PC-9 (cell line): ENCODE measurements around the gene RUFY4. TPM values are rescaled to one million over a fixed set of nuclear protein-coding genes. Genes with fewer than 3 reads are reported as not detected.

Experiments
- BruUV-seq: library from RNA; stranded (reverse); fragments of 400-500 nt; replicated peaks from 2 replicates; lab custom pipeline; 2021; lab: Mats Ljungman, UMichigan
- CTCF ChIA-PET: fragments of 300-600 bp; sonication (Branson Sonifier 250); formaldehyde crosslinking; loops from one replicate; lab custom pipeline; 2022; ENCODE audit warnings: antibody characterized with exemption; lab: Charles Lee
- POLR2A ChIA-PET: fragments of 300-600 bp; sonication (Branson Sonifier 250); formaldehyde crosslinking; loops from one replicate; lab custom pipeline; 2022; ENCODE audit warnings: antibody characterized with exemption; ENCODE audit not compliant: unreplicated experiment; lab: Charles Lee
- DNase-seq, 2 experiments: peaks; one replicate each; pipeline versions ENCODE4 v3.0.0 to v3.0.0-alpha.2; 2015 to 2022; ENCODE audit warnings: mixed read lengths in 1 of 2
- H2AFZ ChIP-seq: fragments of 200-600 bp; sonication (generic); 2 replicates; pipeline ENCODE4 v1.8.1; 2017; ENCODE audit warnings: antibody characterized with exemption
- H3F3A ChIP-seq: fragments of 200-600 bp; sonication (generic); 2 replicates; pipeline ENCODE4 v1.8.1; 2017; ENCODE audit warnings: antibody characterized with exemption, mild to moderate bottlenecking, low read depth; ENCODE audit not compliant: insufficient read depth
- H3K27ac ChIP-seq: fragments of 200-600 bp; sonication (generic); 2 replicates; pipeline ENCODE4 v1.6.1; 2016; ENCODE audit warnings: mixed run types
- H3K27me3 ChIP-seq: fragments of 200-600 bp; sonication (generic); 2 replicates; pipeline ENCODE4 v1.6.1; 2016; ENCODE audit warnings: low read depth, mixed run types; ENCODE audit not compliant: insufficient read depth
- H3K36me3 ChIP-seq: fragments of 200-600 bp; sonication (generic); 2 replicates; pipeline ENCODE4 v1.6.1; 2016; ENCODE audit warnings: low read depth, mixed run types
- H3K4me1 ChIP-seq: fragments of 200-600 bp; sonication (generic); replicated peaks from 2 replicates; pipeline ENCODE4 v1.6.1; 2016; ENCODE audit warnings: mixed run types; ENCODE audit not compliant: insufficient read depth
- H3K4me2 ChIP-seq: fragments of 200-600 bp; sonication (generic); 2 replicates; pipeline ENCODE4 v1.6.1; 2017; ENCODE audit warnings: mixed run types
- H3K4me3 ChIP-seq: fragments of 200-600 bp; sonication (generic); 2 replicates; pipeline ENCODE4 v1.6.1; 2016; ENCODE audit warnings: mixed run types
- H3K79me2 ChIP-seq: fragments of 200-600 bp; sonication (generic); 2 replicates; pipeline ENCODE4 v1.6.1; 2017; ENCODE audit warnings: low read depth, mixed run types
- H3K9me2 ChIP-seq: fragments of 200-600 bp; sonication (generic); 2 replicates; pipeline ENCODE4 v1.8.1; 2017; ENCODE audit warnings: mild to moderate bottlenecking; ENCODE audit not compliant: insufficient read depth
- H3K9me3 ChIP-seq: fragments of 200-600 bp; sonication (generic); 2 replicates; pipeline ENCODE4 v1.8.1; 2016; ENCODE audit warnings: low read depth; ENCODE audit not compliant: insufficient read depth
- H4K20me1 ChIP-seq: fragments of 200-600 bp; sonication (generic); 2 replicates; pipeline ENCODE4 v1.8.1; 2017; ENCODE audit not compliant: insufficient read depth
- EZH2 ChIP-seq: fragments of 200-600 bp; sonication (generic); IDR thresholded peaks from 2 replicates; pipeline ENCODE4 v1.8.0; 2017; ENCODE audit warnings: antibody characterized with exemption, low read depth
- intact Hi-C: fragments of 100-400 bp; cut with micrococcal nuclease; formaldehyde crosslinking; loops from one replicate; pipeline ENCODE4 v1.10.0; 2022; ENCODE audit not compliant: unreplicated experiment
- total RNA-seq: library from RNA; stranded (reverse); gene quantifications from 2 replicates; pipeline ENCODE4 v1.2.3, GENCODE V29; 2021
- TF ChIP-seq, protein P1 (sequence below): fragments of 200-600 bp; sonication (generic); conservative IDR thresholded peaks from 2 replicates; pipeline ENCODE4 v1.6.1; 2017; ENCODE audit warnings: mixed run types, antibody characterized with exemption, mild to moderate bottlenecking, moderate library complexity

The RUFY4 gene
- total RNA-seq, 1 experiment from 2014 or later = not detected

DNA sequence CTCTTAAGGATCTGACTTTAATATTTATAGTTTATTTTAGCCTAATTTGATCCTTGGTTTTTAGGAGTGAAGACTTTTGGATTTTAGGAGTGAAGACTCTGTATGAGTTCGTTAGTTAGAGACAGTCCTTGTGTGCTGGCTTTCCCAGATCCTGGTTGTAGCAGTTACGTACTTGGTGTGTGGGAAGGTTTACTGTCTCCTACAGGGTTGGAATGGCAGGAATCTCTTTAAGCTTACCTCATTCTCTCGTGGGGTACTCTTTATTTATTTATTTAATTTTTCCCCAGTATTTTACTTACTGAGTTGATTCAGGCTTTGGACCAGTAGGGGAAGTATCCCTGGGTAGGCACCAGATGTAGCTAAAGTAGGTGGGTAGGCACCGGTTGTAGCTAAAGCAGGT, 54.9 kb downstream of the RUFY4 start:
- no peak for TF ChIP-seq EZH2
- TF ChIP-seq, protein P1, sequence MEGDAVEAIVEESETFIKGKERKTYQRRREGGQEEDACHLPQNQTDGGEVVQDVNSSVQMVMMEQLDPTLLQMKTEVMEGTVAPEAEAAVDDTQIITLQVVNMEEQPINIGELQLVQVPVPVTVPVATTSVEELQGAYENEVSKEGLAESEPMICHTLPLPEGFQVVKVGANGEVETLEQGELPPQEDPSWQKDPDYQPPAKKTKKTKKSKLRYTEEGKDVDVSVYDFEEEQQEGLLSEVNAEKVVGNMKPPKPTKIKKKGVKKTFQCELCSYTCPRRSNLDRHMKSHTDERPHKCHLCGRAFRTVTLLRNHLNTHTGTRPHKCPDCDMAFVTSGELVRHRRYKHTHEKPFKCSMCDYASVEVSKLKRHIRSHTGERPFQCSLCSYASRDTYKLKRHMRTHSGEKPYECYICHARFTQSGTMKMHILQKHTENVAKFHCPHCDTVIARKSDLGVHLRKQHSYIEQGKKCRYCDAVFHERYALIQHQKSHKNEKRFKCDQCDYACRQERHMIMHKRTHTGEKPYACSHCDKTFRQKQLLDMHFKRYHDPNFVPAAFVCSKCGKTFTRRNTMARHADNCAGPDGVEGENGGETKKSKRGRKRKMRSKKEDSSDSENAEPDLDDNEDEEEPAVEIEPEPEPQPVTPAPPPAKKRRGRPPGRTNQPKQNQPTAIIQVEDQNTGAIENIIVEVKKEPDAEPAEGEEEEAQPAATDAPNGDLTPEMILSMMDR = no peak
- POLR2A ChIA-PET = no interaction called here
- Histone ChIP-seq H3K36me3 (no peaks in the 10 kb centered on the region), H3K4me2 (no peak overlapping the region), H3K27ac (no peak overlapping the region), H4K20me1 (no peaks in the 10 kb centered on the region), H2AFZ (no peak overlapping the region), H3F3A (no peaks in the 10 kb centered on the region), H3K9me3 (no peaks in the 10 kb centered on the region; the same call in 1 of the 2 replicates), H3K9me2 (no peaks in the 10 kb centered on the region), H3K4me1 (no peaks in the 10 kb centered on the region), H3K4me3 (no peak overlapping the region), H3K79me2 (no peaks in the 10 kb centered on the region), H3K27me3 (peaks cover 17% of the 10 kb centered on the region)
- no TSS peak for BruUV-seq
- CTCF ChIA-PET = no interaction called here
- no peak for DNase-seq
- intact Hi-C loops = no loop called here

GRCh38 chr2:218125095-218125494, 56.0 kb downstream of the RUFY4 start:
- Histone ChIP-seq H3K4me3 (no peak overlapping the region), H4K20me1 (no peaks in the 10 kb centered on the region), H3K4me2 (no peak overlapping the region), H2AFZ (no peak overlapping the region), H3K27me3 (peaks cover 22% of the 10 kb centered on the region), H3K36me3 (no peaks in the 10 kb centered on the region), H3K9me2 (no peaks in the 10 kb centered on the region), H3K9me3 (no peaks in the 10 kb centered on the region; the same call in 1 of the 2 replicates), H3K27ac (no peak overlapping the region), H3K79me2 (no peaks in the 10 kb centered on the region), H3F3A (no peaks in the 10 kb centered on the region), H3K4me1 (no peaks in the 10 kb centered on the region)
- POLR2A ChIA-PET = no interaction called here
- intact Hi-C loops = no loop called here
- TF ChIP-seq, protein P1 = no peak
- TF ChIP-seq EZH2 = no peak
- CTCF ChIA-PET = no interaction called here
- DNase-seq = no peak
- BruUV-seq = no TSS peak

DNA sequence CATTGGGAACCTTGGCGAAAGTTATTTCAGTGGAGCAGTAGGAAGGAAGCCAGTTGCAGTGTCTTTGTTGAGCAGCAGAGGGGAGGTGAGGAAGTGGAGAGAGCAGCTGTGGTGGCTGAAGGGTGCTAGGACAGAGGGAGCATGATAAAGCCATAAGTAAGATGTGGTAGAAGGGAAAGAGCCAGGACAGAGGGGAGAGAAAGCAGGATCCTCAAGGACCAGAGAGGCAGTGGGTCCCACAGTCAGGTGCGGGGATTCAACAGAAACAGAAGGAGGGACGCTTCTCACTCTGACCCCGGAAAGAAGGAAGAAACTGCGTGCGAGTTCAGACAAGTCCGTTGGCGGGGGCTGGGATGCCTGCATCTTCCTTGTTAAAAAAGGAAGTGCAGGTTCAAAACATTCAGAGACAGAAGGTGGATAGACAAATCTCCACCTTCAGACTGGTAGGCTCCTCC, 56.6 kb downstream of the RUFY4 start, which contains the start of gene CXCR2:
Gene CXCR2, plus strand, starts transcription at position 403 of the 455 bp plus-strand sequence. CDS start 8,774 bp downstream, outside the sequence.
- Histone ChIP-seq H3K4me2 (no peak within 1 kb of the TSS), H3F3A (no peaks in the 10 kb centered on the region), H3K9me2 (no peaks in the 10 kb centered on the region), H3K9me3 (no peaks in the 10 kb centered on the region; the same call in 1 of the 2 replicates), H2AFZ (no peak within 1 kb of the TSS), H3K79me2 (no peaks in the 10 kb centered on the region), H4K20me1 (no peaks in the 10 kb centered on the region), H3K4me1 (no peaks in the 10 kb centered on the region), H3K27me3 (peaks cover 17% of the 10 kb centered on the region), H3K27ac (no peak within 1 kb of the TSS), H3K4me3 (no peak within 1 kb of the TSS), H3K36me3 (no peaks in the 10 kb centered on the region)
- no peak for DNase-seq
- TF ChIP-seq, protein P1 = no peak
- no peak for TF ChIP-seq EZH2
- no TSS peak for BruUV-seq
- ChIA-PET POLR2A (no interaction called here), CTCF (no interaction called here)
- intact Hi-C loops = no loop called here
